Loucy (cell line): ENCODE measurements around the gene MAP3K7CL.

Experiments used
- H2AFZ ChIP-seq: fragments of 200-600 bp; sonication (generic); 2 replicates; pipeline ENCODE4 v1.6.0; 2016; ENCODE audit warnings: antibody characterized with exemption, mild to moderate bottlenecking, low read length, moderate library complexity
- H3F3A ChIP-seq: fragments of 200-600 bp; 2 replicates; pipeline ENCODE4 v1.6.0; 2016; ENCODE audit warnings: antibody characterized with exemption, low read depth, mild to moderate bottlenecking
- H3K27me3 ChIP-seq: fragments of 200-600 bp; sonication (generic); 2 replicates; pipeline ENCODE4 v1.6.1; 2014; ENCODE audit warnings: low read length, mild to moderate bottlenecking; ENCODE audit not compliant: insufficient read depth, poor library complexity, severe bottlenecking
- H3K36me3 ChIP-seq: fragments of 200-600 bp; sonication (generic); 2 replicates; pipeline ENCODE4 v1.6.1; 2016; ENCODE audit warnings: low read length; ENCODE audit not compliant: insufficient read depth
- H3K4me1 ChIP-seq: fragments of 200-600 bp; sonication (generic); 2 replicates; pipeline ENCODE4 v1.5.1; 2014; ENCODE audit warnings: low read length, mild to moderate bottlenecking; ENCODE audit not compliant: insufficient read depth, poor library complexity, severe bottlenecking
- H3K4me2 ChIP-seq: fragments of 200-600 bp; sonication (generic); 2 replicates; pipeline ENCODE4 v1.6.0; 2014; ENCODE audit warnings: antibody characterized with exemption, low read length, low read depth, mild to moderate bottlenecking; ENCODE audit not compliant: poor library complexity, severe bottlenecking
- H3K4me3 ChIP-seq: fragments of 200-600 bp; sonication (generic); 2 replicates; pipeline ENCODE4 v1.5.1; 2014; ENCODE audit warnings: low read length, mild to moderate bottlenecking, mixed read lengths; ENCODE audit not compliant: poor library complexity, severe bottlenecking
- H3K79me2 ChIP-seq: fragments of 200-600 bp; sonication (generic); 2 replicates; pipeline ENCODE4 v1.6.1; 2014; ENCODE audit warnings: low read length; ENCODE audit not compliant: insufficient read depth
- H3K9ac ChIP-seq: fragments of 200-600 bp; sonication (generic); 2 replicates; pipeline ENCODE4 v1.6.0; 2014; ENCODE audit warnings: mild to moderate bottlenecking, low read depth, low read length, moderate library complexity; ENCODE audit not compliant: poor library complexity, severe bottlenecking
- H3K9me2 ChIP-seq: fragments of 200-600 bp; sonication (generic); replicated peaks from 2 replicates; pipeline ENCODE4 v1.6.1; 2016; ENCODE audit warnings: low read depth, low read length, mixed read lengths
- H3K9me3 ChIP-seq: fragments of 200-600 bp; sonication (generic); 2 replicates; pipeline ENCODE4 v1.6.1; 2014; ENCODE audit warnings: mild to moderate bottlenecking, antibody characterized with exemption, low read length, low read depth; ENCODE audit not compliant: insufficient read depth
- H4K20me1 ChIP-seq: fragments of 200-600 bp; sonication (generic); 2 replicates; pipeline ENCODE4 v1.6.0; 2014; ENCODE audit warnings: antibody characterized with exemption, low read length, mild to moderate bottlenecking; ENCODE audit not compliant: insufficient read depth, poor library complexity, severe bottlenecking
- CTCF ChIP-seq: fragments of 200-600 bp; sonication (generic); conservative IDR thresholded peaks from 2 replicates; pipeline ENCODE4 v1.5.1; 2014; ENCODE audit warnings: mild to moderate bottlenecking, antibody characterized with exemption, low read length
- EZH2phosphoT487 ChIP-seq: fragments of 200-600 bp; IDR thresholded peaks from 2 replicates; pipeline ENCODE4 v1.6.1; 2018; ENCODE audit warnings: antibody characterized with exemption, mild to moderate bottlenecking, moderate library complexity, borderline replicate concordance

Gene MAP3K7CL

DNA sequence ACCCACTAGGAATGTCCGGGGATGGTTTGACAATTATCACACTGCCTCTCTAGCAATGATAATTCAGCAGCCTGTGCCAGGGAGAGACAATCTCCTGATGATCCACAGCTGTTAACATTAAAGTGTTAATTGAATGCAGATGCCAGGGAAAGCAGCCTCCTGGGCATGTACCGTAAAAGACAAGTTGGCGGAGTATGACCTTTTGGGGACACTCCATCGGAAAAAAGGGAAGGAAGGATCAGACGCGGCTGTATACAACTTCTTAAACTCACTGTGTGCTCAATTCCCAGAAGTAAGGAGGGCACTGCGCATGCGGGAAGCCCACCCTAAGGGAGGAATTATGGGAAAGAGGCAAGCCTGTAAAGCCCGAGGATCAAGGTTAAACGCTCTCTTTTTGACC, 62.6 kb downstream of the MAP3K7CL start:
- Histone ChIP-seq H3F3A (no peaks in the 10 kb centered on the region), H3K4me2 (no peak overlapping the region), H2AFZ (no peak overlapping the region), H3K9ac (no peak overlapping the region), H3K9me2 (no peaks in the 10 kb centered on the region), H4K20me1 (no peaks in the 10 kb centered on the region), H3K4me3 (no peak overlapping the region), H3K4me1 (peaks cover 9% of the 10 kb centered on the region), H3K9me3 (no peaks in the 10 kb centered on the region), H3K36me3 (no peaks in the 10 kb centered on the region), H3K27me3 (no peaks in the 10 kb centered on the region), H3K79me2 (no peaks in the 10 kb centered on the region)
- TF ChIP-seq EZH2phosphoT487 (no peak), CTCF (no peak)

DNA sequence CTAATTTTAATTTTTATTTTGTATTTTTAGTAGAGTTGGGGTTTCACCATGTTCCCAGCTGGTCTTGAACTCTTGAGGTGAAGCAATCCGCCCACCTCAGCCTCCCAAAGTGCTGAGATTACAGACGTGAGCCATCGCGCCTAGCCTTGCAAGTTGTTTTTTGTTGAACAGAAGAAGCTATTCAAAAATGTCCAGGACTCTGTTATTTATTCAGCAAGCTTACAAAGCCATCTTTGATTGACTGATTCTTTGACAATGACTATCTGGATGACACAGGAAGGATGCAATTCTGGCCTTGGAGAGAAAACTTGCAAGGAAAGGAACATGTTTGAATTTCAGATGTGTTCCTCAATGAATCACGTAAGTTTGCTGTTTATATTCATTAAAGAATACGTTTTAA, 63.5 kb downstream of the MAP3K7CL start:
- Histone ChIP-seq H4K20me1 (no peaks in the 10 kb centered on the region), H2AFZ (no peak overlapping the region), H3K27me3 (no peaks in the 10 kb centered on the region), H3K79me2 (no peaks in the 10 kb centered on the region), H3K4me1 (peaks cover 9% of the 10 kb centered on the region), H3K9me2 (no peaks in the 10 kb centered on the region), H3K9ac (no peak overlapping the region), H3K4me2 (no peak overlapping the region), H3K36me3 (no peaks in the 10 kb centered on the region), H3F3A (no peaks in the 10 kb centered on the region), H3K4me3 (no peak overlapping the region), H3K9me3 (no peaks in the 10 kb centered on the region)
- TF ChIP-seq EZH2phosphoT487 (no peak), CTCF (no peak)

DNA sequence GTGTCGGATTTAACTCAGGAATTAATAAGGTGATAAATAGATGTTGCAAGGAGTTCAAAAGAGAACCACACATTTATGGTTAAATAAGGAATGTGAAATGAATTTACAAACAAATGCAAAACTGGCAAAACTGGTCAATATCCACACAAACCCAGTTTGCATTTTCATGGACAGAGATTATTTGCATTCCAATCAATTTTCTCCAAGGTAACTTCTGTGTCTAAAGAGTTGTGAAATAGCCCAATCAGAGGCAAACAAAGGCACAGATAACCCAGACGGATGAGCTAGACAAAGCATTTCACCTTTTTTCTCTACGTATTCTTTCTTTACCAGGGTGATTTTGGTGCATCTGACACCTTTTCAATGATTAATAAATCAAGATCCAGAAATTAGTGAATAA, 63.9 kb downstream of the MAP3K7CL start:
- Histone ChIP-seq H3K4me3 (no peak overlapping the region), H3K9me3 (no peaks in the 10 kb centered on the region), H3K9me2 (no peaks in the 10 kb centered on the region), H3K4me1 (peaks cover 9% of the 10 kb centered on the region), H4K20me1 (no peaks in the 10 kb centered on the region), H3K4me2 (no peak overlapping the region), H3K79me2 (no peaks in the 10 kb centered on the region), H3K36me3 (no peaks in the 10 kb centered on the region), H2AFZ (no peak overlapping the region), H3K27me3 (no peaks in the 10 kb centered on the region), H3F3A (no peaks in the 10 kb centered on the region), H3K9ac (no peak overlapping the region)
- no peak for TF ChIP-seq EZH2phosphoT487
- no peak for TF ChIP-seq CTCF
